ENCODE results near the gene UBALD1.
"Not testable (repeated sequence)": the region's sequence is repeated elsewhere in the genome, so short reads cannot be mapped to it uniquely, and the experiment has no call there.

UBALD1 gene

GRCh38 chr16:4654011-4654963, 39.6 kb upstream of the UBALD1 start:
- no peaks in the 10 kb centered on the region for H3K9me3 ChIP-seq (ENCODE audit: low read length)
- H3K27me3 ChIP-seq (ENCODE audit: control insufficient read depth in 1 of 2, insufficient read depth in 2 of 2, low read length in 2 of 2) = no peaks in the 10 kb centered on the region
- no peak overlapping the region for H3K9ac ChIP-seq (ENCODE audit: low read length)
- H3K27ac ChIP-seq (ENCODE audit: low read depth, low read length) = no peak overlapping the region
- no peak overlapping the region for H3K4me3 ChIP-seq (ENCODE audit: low read depth in 1 of 2, low read length in 2 of 2)
- H3K36me3 ChIP-seq (ENCODE audit: insufficient read depth, low read length) = peaks cover 64% of the 10 kb centered on the region
- no peaks in the 10 kb centered on the region for H3K4me1 ChIP-seq (ENCODE audit: insufficient read depth, low read length)

- Histone ChIP-seq H3K4me1 (ENCODE audit: insufficient read depth, low read length) (no peaks in the 10 kb centered on the region), H3K27me3 (ENCODE audit: control insufficient read depth in 1 of 2, insufficient read depth in 2 of 2, low read length in 2 of 2) (no peaks in the 10 kb centered on the region), H3K27ac (ENCODE audit: low read depth, low read length) (no peak overlapping the region), H3K9ac (ENCODE audit: low read length) (no peak overlapping the region), H3K36me3 (ENCODE audit: insufficient read depth, low read length) (peaks cover 64% of the 10 kb centered on the region), H3K9me3 (ENCODE audit: low read length) (no peaks in the 10 kb centered on the region), H3K4me3 (ENCODE audit: low read depth in 1 of 2, low read length in 2 of 2) (no peak overlapping the region)
Measured at GRCh38 chr16:4652561-4652960, 37.9 kb upstream of the UBALD1 start.

- H3K27ac ChIP-seq (ENCODE audit: low read depth, low read length) = no peak overlapping the region
Measured at GRCh38 chr16:4651827-4652226, 37.1 kb upstream of the UBALD1 start.

GRCh38 chr16:4650443-4651074, 35.9 kb upstream of the UBALD1 start:
- not testable (repeated sequence) for H3K4me3 ChIP-seq (ENCODE audit: low read depth in 1 of 2, low read length in 2 of 2); H3K9ac ChIP-seq (ENCODE audit: low read length); H3K9me3 ChIP-seq (ENCODE audit: low read length); H3K27ac ChIP-seq (ENCODE audit: low read depth, low read length); H3K27me3 ChIP-seq (ENCODE audit: control insufficient read depth in 1 of 2, insufficient read depth in 2 of 2, low read length in 2 of 2); H3K4me1 ChIP-seq (ENCODE audit: insufficient read depth, low read length)
- peaks cover 54% of the 10 kb centered on the region for H3K36me3 ChIP-seq (ENCODE audit: insufficient read depth, low read length)

More at GRCh38 chr16:4651827-4652226, 37.1 kb upstream of the UBALD1 start:
- no peaks in the 10 kb centered on the region for H3K27me3 ChIP-seq (ENCODE audit: control insufficient read depth in 1 of 2, insufficient read depth in 2 of 2, low read length in 2 of 2)
- no peak overlapping the region for H3K9ac ChIP-seq (ENCODE audit: low read length)
- H3K4me1 ChIP-seq (ENCODE audit: insufficient read depth, low read length) = no peaks in the 10 kb centered on the region
- no peaks in the 10 kb centered on the region for H3K9me3 ChIP-seq (ENCODE audit: low read length)
- H3K4me3 ChIP-seq (ENCODE audit: low read depth in 1 of 2, low read length in 2 of 2) = no peak overlapping the region
- H3K36me3 ChIP-seq (ENCODE audit: insufficient read depth, low read length) = peaks cover 57% of the 10 kb centered on the region

GRCh38 chr16:4649744-4650442, 35.2 kb upstream of the UBALD1 start:
- H3K4me1 ChIP-seq (ENCODE audit: insufficient read depth, low read length) = no peaks in the 10 kb centered on the region

GRCh38 chr16:4648917-4649316, 34.2 kb upstream of the UBALD1 start:
- Histone ChIP-seq H3K4me3 (ENCODE audit: low read depth in 1 of 2, low read length in 2 of 2) (no peak overlapping the region), H3K9ac (ENCODE audit: low read length) (no peak overlapping the region), H3K27ac (ENCODE audit: low read depth, low read length) (no peak overlapping the region), H3K9me3 (ENCODE audit: low read length) (no peaks in the 10 kb centered on the region), H3K27me3 (ENCODE audit: control insufficient read depth in 1 of 2, insufficient read depth in 2 of 2, low read length in 2 of 2) (no peaks in the 10 kb centered on the region), H3K36me3 (ENCODE audit: insufficient read depth, low read length) (peaks cover 39% of the 10 kb centered on the region), H3K4me1 (ENCODE audit: insufficient read depth, low read length) (no peaks in the 10 kb centered on the region)

More at GRCh38 chr16:4649744-4650442, 35.2 kb upstream of the UBALD1 start:
- Histone ChIP-seq H3K27ac (ENCODE audit: low read depth, low read length) (no peak overlapping the region), H3K4me3 (ENCODE audit: low read depth in 1 of 2, low read length in 2 of 2) (no peak overlapping the region), H3K9me3 (ENCODE audit: low read length) (no peaks in the 10 kb centered on the region), H3K27me3 (ENCODE audit: control insufficient read depth in 1 of 2, insufficient read depth in 2 of 2, low read length in 2 of 2) (no peaks in the 10 kb centered on the region), H3K36me3 (ENCODE audit: insufficient read depth, low read length) (peaks cover 48% of the 10 kb centered on the region), H3K9ac (ENCODE audit: low read length) (no peak overlapping the region)

GRCh38 chr16:4647644-4647980, 32.9 kb upstream of the UBALD1 start:
- Histone ChIP-seq H3K4me3 (ENCODE audit: low read depth in 1 of 2, low read length in 2 of 2) (no peak overlapping the region), H3K9ac (ENCODE audit: low read length) (no peak overlapping the region), H3K4me1 (ENCODE audit: insufficient read depth, low read length) (no peaks in the 10 kb centered on the region), H3K36me3 (ENCODE audit: insufficient read depth, low read length) (peaks cover 32% of the 10 kb centered on the region), H3K27ac (ENCODE audit: low read depth, low read length) (no peak overlapping the region), H3K27me3 (ENCODE audit: control insufficient read depth in 1 of 2, insufficient read depth in 2 of 2, low read length in 2 of 2) (no peaks in the 10 kb centered on the region), H3K9me3 (ENCODE audit: low read length) (no peaks in the 10 kb centered on the region)

GRCh38 chr16:4646773-4647643, 32.3 kb upstream of the UBALD1 start:
- peaks cover 26% of the 10 kb centered on the region for H3K36me3 ChIP-seq (ENCODE audit: insufficient read depth, low read length)
- H3K9me3 ChIP-seq (ENCODE audit: low read length) = no peaks in the 10 kb centered on the region
- no peaks in the 10 kb centered on the region for H3K4me1 ChIP-seq (ENCODE audit: insufficient read depth, low read length)
- no peak overlapping the region for H3K27ac ChIP-seq (ENCODE audit: low read depth, low read length)
- H3K4me3 ChIP-seq (ENCODE audit: low read depth in 1 of 2, low read length in 2 of 2) = no peak overlapping the region
- H3K27me3 ChIP-seq (ENCODE audit: control insufficient read depth in 1 of 2, insufficient read depth in 2 of 2, low read length in 2 of 2) = no peaks in the 10 kb centered on the region
- H3K9ac ChIP-seq (ENCODE audit: low read length) = no peak overlapping the region

- no peaks in the 10 kb centered on the region for H3K27me3 ChIP-seq (ENCODE audit: control insufficient read depth in 1 of 2, insufficient read depth in 2 of 2, low read length in 2 of 2)
- peaks cover 9% of the 10 kb centered on the region for H3K4me1 ChIP-seq (ENCODE audit: insufficient read depth, low read length)
- H3K9me3 ChIP-seq (ENCODE audit: low read length) = no peaks in the 10 kb centered on the region
- H3K9ac ChIP-seq (ENCODE audit: low read length) = no peak overlapping the region
- peaks cover 5% of the 10 kb centered on the region for H3K36me3 ChIP-seq (ENCODE audit: insufficient read depth, low read length)
- H3K27ac ChIP-seq (ENCODE audit: low read depth, low read length) = no peak overlapping the region
- no peak overlapping the region for H3K4me3 ChIP-seq (ENCODE audit: low read depth in 1 of 2, low read length in 2 of 2)
Measured at GRCh38 chr16:4641895-4642294, 27.2 kb upstream of the UBALD1 start.

GRCh38 chr16:4641306-4641687, 26.6 kb upstream of the UBALD1 start:
- Histone ChIP-seq H3K27ac (ENCODE audit: low read depth, low read length) (no peak overlapping the region), H3K27me3 (ENCODE audit: control insufficient read depth in 1 of 2, insufficient read depth in 2 of 2, low read length in 2 of 2) (no peaks in the 10 kb centered on the region), H3K4me1 (ENCODE audit: insufficient read depth, low read length) (peaks cover 9% of the 10 kb centered on the region), H3K9me3 (ENCODE audit: low read length) (no peaks in the 10 kb centered on the region), H3K36me3 (ENCODE audit: insufficient read depth, low read length) (peaks cover 5% of the 10 kb centered on the region), H3K4me3 (ENCODE audit: low read depth in 1 of 2, low read length in 2 of 2) (no peak overlapping the region), H3K9ac (ENCODE audit: low read length) (no peak overlapping the region)
